ENCODE results near the gene SPON1.

GRCh38 chr11:14224395-14224794 lies 261.9 kb downstream of the SPON1 start:
- TF ChIP-seq CTCF (IDR thresholded peaks at IDR 0.05) (no peak), POLR2A (IDR thresholded peaks at IDR 0.05) (no peak), EP300 (IDR thresholded peaks at IDR 0.05) (no peak)

Data from ovary (tissue), 3 donors.